GM23338 (cell line): ENCODE measurements around the gene ELL2.
A peak's percentile ranks its signal among the peaks of the same experiment; 100 is the strongest.

Experiments
- CREB1 ChIP-seq: fragments of 250-450 bp; sonication (Bioruptor Pico); IDR thresholded peaks from 2 replicates; pipeline ENCODE4 v1.5.0; 2020; ENCODE audit warnings: low read depth, mild to moderate bottlenecking, moderate library complexity
- EZH2 ChIP-seq: fragments of 200-600 bp; sonication (generic); IDR thresholded peaks from one replicate; pipeline ENCODE4 v1.8.0; 2017; ENCODE audit warnings: antibody characterized with exemption, mild to moderate bottlenecking, low read depth; ENCODE audit not compliant: unreplicated experiment
- EZH2phosphoT487 ChIP-seq: fragments of 200-600 bp; sonication (generic); IDR thresholded peaks from one replicate; pipeline ENCODE4 v1.8.1; 2018; ENCODE audit warnings: antibody characterized with exemption; ENCODE audit not compliant: unreplicated experiment
- JUNB ChIP-seq: IDR thresholded peaks from one replicate; pipeline ENCODE4 v1.6.1; 2016; ENCODE audit warnings: antibody characterized with exemption; ENCODE audit not compliant: unreplicated experiment
- NANOG ChIP-seq: IDR thresholded peaks from 2 replicates; pipeline ENCODE4 v1.6.1; 2016; ENCODE audit warnings: antibody characterized with exemption, borderline replicate concordance
- POLR2AphosphoS5 ChIP-seq: IDR thresholded peaks from 2 replicates; pipeline ENCODE4 v1.6.1; 2016; ENCODE audit warnings: antibody characterized with exemption, low read depth
- STAT1 ChIP-seq: IDR thresholded peaks from one replicate; pipeline ENCODE4 v1.6.1; 2016; ENCODE audit warnings: antibody characterized with exemption; ENCODE audit not compliant: unreplicated experiment
- ZNF462 ChIP-seq: fragments of 250-450 bp; sonication (Bioruptor Pico); IDR thresholded peaks from 2 replicates; pipeline ENCODE4 v1.5.0; 2020; ENCODE audit warnings: mild to moderate bottlenecking, moderate library complexity
- TF ChIP-seq, protein P1 (sequence below), 2 experiments: fragments of 200-600 bp in 1 of 2; sonication (generic) in 1 of 2; conservative IDR thresholded peaks; 2 replicates each; pipeline versions ENCODE4 v1.5.1 to v1.6.1; 2016 to 2017; ENCODE audit warnings: antibody characterized with exemption in 2 of 2, low read depth in 2 of 2, mild to moderate bottlenecking in 2 of 2, moderate library complexity in 1 of 2
- TF ChIP-seq, protein P2 (sequence below): IDR thresholded peaks from one replicate; pipeline ENCODE4 v1.6.1; 2018; ENCODE audit warnings: antibody characterized with exemption; ENCODE audit not compliant: unreplicated experiment
- TF ChIP-seq, protein P3 (sequence below): IDR thresholded peaks from 2 replicates; pipeline ENCODE4 v1.6.1; 2016; ENCODE audit warnings: antibody characterized with exemption

DNA sequence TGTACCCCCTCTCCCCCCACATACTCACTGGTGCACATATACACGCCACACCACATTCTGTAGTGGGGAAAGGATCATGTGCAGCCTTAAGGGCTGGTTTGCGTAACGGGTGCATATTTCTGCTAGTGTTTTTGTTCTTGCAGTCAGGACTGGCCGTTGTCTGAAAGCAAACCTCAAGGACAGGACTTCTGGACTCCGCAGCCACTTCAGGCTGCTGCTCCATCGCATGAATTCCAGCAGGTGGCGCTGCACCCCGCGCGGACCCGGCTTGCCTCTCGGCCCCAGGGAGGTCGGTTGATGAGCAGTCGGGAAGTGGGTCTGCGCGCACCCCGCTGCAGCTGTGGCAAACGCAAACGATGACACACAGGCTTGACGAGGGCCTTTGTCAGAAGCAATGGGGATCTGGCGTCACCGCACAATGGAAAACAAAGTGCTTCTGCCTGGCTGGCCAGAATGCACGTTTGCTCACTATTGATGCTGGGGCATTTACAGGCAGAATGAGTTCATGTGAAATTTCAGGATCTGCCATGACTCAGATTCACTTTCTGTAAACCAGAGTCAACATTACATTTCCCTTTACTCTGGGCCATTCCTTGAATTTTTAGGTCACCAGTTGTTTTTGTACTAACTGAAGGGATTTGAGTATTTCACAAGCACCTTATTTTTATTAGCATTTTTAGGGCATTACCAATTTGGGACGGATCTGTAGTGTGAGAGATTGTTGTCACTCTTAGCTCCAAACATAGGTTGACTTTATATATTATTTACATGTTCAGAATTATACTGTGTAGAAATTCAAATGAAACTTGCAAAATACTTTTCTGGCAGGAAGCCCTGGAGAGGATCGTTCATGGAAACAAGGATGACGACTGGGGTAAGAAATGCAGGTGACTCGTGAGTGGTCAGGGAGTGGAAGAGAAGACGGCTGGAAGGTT lies 102.7 kb downstream of the ELL2 start:
- TF ChIP-seq, protein P1, sequence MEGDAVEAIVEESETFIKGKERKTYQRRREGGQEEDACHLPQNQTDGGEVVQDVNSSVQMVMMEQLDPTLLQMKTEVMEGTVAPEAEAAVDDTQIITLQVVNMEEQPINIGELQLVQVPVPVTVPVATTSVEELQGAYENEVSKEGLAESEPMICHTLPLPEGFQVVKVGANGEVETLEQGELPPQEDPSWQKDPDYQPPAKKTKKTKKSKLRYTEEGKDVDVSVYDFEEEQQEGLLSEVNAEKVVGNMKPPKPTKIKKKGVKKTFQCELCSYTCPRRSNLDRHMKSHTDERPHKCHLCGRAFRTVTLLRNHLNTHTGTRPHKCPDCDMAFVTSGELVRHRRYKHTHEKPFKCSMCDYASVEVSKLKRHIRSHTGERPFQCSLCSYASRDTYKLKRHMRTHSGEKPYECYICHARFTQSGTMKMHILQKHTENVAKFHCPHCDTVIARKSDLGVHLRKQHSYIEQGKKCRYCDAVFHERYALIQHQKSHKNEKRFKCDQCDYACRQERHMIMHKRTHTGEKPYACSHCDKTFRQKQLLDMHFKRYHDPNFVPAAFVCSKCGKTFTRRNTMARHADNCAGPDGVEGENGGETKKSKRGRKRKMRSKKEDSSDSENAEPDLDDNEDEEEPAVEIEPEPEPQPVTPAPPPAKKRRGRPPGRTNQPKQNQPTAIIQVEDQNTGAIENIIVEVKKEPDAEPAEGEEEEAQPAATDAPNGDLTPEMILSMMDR (conservative IDR thresholded peaks at IDR 0.05; ENCODE audit: low read depth in 2 of 2), result peak; percentile 89 to 99
- TF ChIP-seq EZH2 (no peak), POLR2AphosphoS5 (no peak), EZH2phosphoT487 (no peak), NANOG (no peak), ZNF462 (no peak), JUNB (no peak), CREB1 (peak; percentile 84), STAT1 (no peak)
- TF ChIP-seq, protein P2, sequence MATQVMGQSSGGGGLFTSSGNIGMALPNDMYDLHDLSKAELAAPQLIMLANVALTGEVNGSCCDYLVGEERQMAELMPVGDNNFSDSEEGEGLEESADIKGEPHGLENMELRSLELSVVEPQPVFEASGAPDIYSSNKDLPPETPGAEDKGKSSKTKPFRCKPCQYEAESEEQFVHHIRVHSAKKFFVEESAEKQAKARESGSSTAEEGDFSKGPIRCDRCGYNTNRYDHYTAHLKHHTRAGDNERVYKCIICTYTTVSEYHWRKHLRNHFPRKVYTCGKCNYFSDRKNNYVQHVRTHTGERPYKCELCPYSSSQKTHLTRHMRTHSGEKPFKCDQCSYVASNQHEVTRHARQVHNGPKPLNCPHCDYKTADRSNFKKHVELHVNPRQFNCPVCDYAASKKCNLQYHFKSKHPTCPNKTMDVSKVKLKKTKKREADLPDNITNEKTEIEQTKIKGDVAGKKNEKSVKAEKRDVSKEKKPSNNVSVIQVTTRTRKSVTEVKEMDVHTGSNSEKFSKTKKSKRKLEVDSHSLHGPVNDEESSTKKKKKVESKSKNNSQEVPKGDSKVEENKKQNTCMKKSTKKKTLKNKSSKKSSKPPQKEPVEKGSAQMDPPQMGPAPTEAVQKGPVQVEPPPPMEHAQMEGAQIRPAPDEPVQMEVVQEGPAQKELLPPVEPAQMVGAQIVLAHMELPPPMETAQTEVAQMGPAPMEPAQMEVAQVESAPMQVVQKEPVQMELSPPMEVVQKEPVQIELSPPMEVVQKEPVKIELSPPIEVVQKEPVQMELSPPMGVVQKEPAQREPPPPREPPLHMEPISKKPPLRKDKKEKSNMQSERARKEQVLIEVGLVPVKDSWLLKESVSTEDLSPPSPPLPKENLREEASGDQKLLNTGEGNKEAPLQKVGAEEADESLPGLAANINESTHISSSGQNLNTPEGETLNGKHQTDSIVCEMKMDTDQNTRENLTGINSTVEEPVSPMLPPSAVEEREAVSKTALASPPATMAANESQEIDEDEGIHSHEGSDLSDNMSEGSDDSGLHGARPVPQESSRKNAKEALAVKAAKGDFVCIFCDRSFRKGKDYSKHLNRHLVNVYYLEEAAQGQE, result no peak
- TF ChIP-seq, protein P3, sequence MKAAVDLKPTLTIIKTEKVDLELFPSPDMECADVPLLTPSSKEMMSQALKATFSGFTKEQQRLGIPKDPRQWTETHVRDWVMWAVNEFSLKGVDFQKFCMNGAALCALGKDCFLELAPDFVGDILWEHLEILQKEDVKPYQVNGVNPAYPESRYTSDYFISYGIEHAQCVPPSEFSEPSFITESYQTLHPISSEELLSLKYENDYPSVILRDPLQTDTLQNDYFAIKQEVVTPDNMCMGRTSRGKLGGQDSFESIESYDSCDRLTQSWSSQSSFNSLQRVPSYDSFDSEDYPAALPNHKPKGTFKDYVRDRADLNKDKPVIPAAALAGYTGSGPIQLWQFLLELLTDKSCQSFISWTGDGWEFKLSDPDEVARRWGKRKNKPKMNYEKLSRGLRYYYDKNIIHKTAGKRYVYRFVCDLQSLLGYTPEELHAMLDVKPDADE, result no peak
